H1 (cell line): ENCODE measurements around the gene TRPM1. TPM values are rescaled to one million over a fixed set of nuclear protein-coding genes. Genes with fewer than 3 reads are reported as not detected.

Source experiments
- CTCF ChIA-PET: fragments of 300-600 bp; sonication (Branson Sonifier 250); formaldehyde crosslinking; loops from one replicate; lab custom pipeline; 2021; ENCODE audit not compliant: partially characterized antibody; lab: Charles Lee
- POLR2A ChIA-PET: fragments of 300-600 bp; sonication (Branson Sonifier 250); formaldehyde crosslinking; loops from one replicate; lab custom pipeline; 2021; ENCODE audit warnings: inconsistent platforms; ENCODE audit not compliant: partially characterized antibody; lab: Charles Lee
- DNase-seq, 2 experiments: peaks; one replicate each; pipeline versions ENCODE4 v3.0.0 to v3.0.0-alpha.2; 2010 to 2022; ENCODE audit warnings: low spot score in 2 of 2, low read depth in 1 of 2, mixed read lengths in 1 of 2
- FAIRE-seq: peaks from 2 replicates; lab custom pipeline; 2011; peaks lifted over from hg19 to GRCh38; lab: Jason Lieb, UNC
- H2AFZ ChIP-seq: 2 replicates; pipeline ENCODE4 v1.8.1; 2012; ENCODE audit warnings: low read length, inconsistent platforms
- H2AK5ac ChIP-seq: 2 replicates; pipeline ENCODE4 v1.6.1; 2013; ENCODE audit warnings: low read depth, low read length
- H2BK120ac ChIP-seq: replicated peaks from 2 replicates; pipeline ENCODE3; 2013; ENCODE audit warnings: low read depth, low read length, inconsistent platforms
- H2BK12ac ChIP-seq: 2 replicates; pipeline ENCODE4 v1.6.1; 2013; ENCODE audit warnings: low read depth, low read length
- H2BK15ac ChIP-seq: 2 replicates; pipeline ENCODE4 v1.6.1; 2013; ENCODE audit warnings: low read length
- H2BK20ac ChIP-seq: 2 replicates; pipeline ENCODE4 v1.6.1; 2013; ENCODE audit warnings: low read length
- H2BK5ac ChIP-seq: 2 replicates; pipeline ENCODE4 v1.6.1; 2013; ENCODE audit warnings: low read depth, low read length
- H3K14ac ChIP-seq: 2 replicates; pipeline ENCODE4 v1.6.1; 2013; ENCODE audit warnings: inconsistent platforms; ENCODE audit not compliant: insufficient read length
- H3K18ac ChIP-seq: 2 replicates; pipeline ENCODE4 v1.6.1; 2013; ENCODE audit warnings: low read length; ENCODE audit errors: extremely low read depth
- H3K23ac ChIP-seq: 2 replicates; pipeline ENCODE4 v1.6.1; 2013; ENCODE audit warnings: inconsistent platforms; ENCODE audit not compliant: insufficient read length
- H3K23me2 ChIP-seq: 2 replicates; pipeline ENCODE4 v1.6.1; 2013; ENCODE audit warnings: low read depth, low read length
- H3K27ac ChIP-seq: 2 replicates; pipeline ENCODE4 v1.6.1; 2011; ENCODE audit warnings: low read depth, low read length, inconsistent platforms
- H3K27me3 ChIP-seq, 4 experiments: replicated peaks in 1 of 4; 1 replicate in 1 of 4; 2 replicates in 3 of 4; pipeline versions ENCODE4 v1.6.1 to v1.8.1; 2011 to 2013; ENCODE audit warnings: low read length in 3 of 4, mild to moderate bottlenecking in 3 of 4, inconsistent platforms in 2 of 4, mixed read lengths in 2 of 4, moderate library complexity in 1 of 4; ENCODE audit not compliant: control insufficient read depth in 3 of 4, insufficient read depth in 3 of 4; ENCODE audit errors: extremely low read depth in 1 of 4
- H3K36me3 ChIP-seq, 4 experiments: 2 replicates each; pipeline versions ENCODE4 v1.6.1 to v1.8.1; 2011 to 2013; ENCODE audit warnings: mild to moderate bottlenecking in 4 of 4, low read length in 3 of 4, moderate library complexity in 2 of 4, control low read depth in 1 of 4, inconsistent platforms in 1 of 4; ENCODE audit not compliant: insufficient read depth in 4 of 4, control insufficient read depth in 2 of 4
- H3K4ac ChIP-seq: replicated peaks from 2 replicates; pipeline ENCODE3; 2013; ENCODE audit warnings: low read length, low read depth, mixed read lengths, inconsistent platforms; ENCODE audit not compliant: insufficient read length
- H3K4me1 ChIP-seq, 4 experiments: replicated peaks in 1 of 4; 1 replicate in 1 of 4; 2 replicates in 3 of 4; pipeline versions ENCODE4 v1.6.1 to v1.8.1; 2011 to 2013; ENCODE audit warnings: low read length in 3 of 4, inconsistent platforms in 2 of 4, mixed read lengths in 1 of 4; ENCODE audit not compliant: insufficient read depth in 4 of 4, control insufficient read depth in 3 of 4
- H3K4me2 ChIP-seq, 2 experiments: 2 replicates each; pipeline versions ENCODE4 v1.6.1 to v1.8.1; 2011 to 2013; ENCODE audit warnings: low read depth in 2 of 2, low read length in 2 of 2, control low read depth in 1 of 2, inconsistent platforms in 1 of 2, mild to moderate bottlenecking in 1 of 2; ENCODE audit not compliant: insufficient read depth in 1 of 2
- H3K4me3 ChIP-seq, 4 experiments: fragments of 200-600, 300-600 bp in 1 of 4; sonication (generic), shearing (Covaris generic), sonication (Bioruptor Twin) in 1 of 4; 2 replicates each; pipeline versions ENCODE4 v1.5.1 to v1.8.1; 2011 to 2016; ENCODE audit warnings: low read length in 4 of 4, low read depth in 3 of 4, control low read depth in 2 of 4, inconsistent platforms in 2 of 4, mild to moderate bottlenecking in 2 of 4, mixed read lengths in 1 of 4, moderate library complexity in 1 of 4; ENCODE audit not compliant: insufficient read depth in 2 of 4; ENCODE audit errors: extremely low read depth in 1 of 4
- H3K56ac ChIP-seq: replicated peaks from 2 replicates; pipeline ENCODE3; 2013; ENCODE audit warnings: low read depth, mild to moderate bottlenecking, mixed read lengths, low read length, inconsistent platforms; ENCODE audit not compliant: insufficient read length
- H3K79me1 ChIP-seq: 2 replicates; pipeline ENCODE4 v1.6.1; 2013; ENCODE audit warnings: low read depth, low read length, control low read depth
- H3K79me2 ChIP-seq, 2 experiments: 2 replicates each; pipeline versions ENCODE4 v1.6.1 to v1.8.1; 2012 to 2013; ENCODE audit warnings: low read length in 2 of 2, mild to moderate bottlenecking in 2 of 2, inconsistent platforms in 1 of 2; ENCODE audit not compliant: insufficient read depth in 2 of 2, control insufficient read depth in 1 of 2
- H3K9ac ChIP-seq, 4 experiments: replicated peaks in 1 of 4; 1 replicate in 1 of 4; 2 replicates in 3 of 4; pipeline versions ENCODE4 v1.6.1 to v1.8.1; 2011 to 2013; ENCODE audit warnings: low read depth in 3 of 4, low read length in 3 of 4, control low read depth in 2 of 4, mild to moderate bottlenecking in 2 of 4, moderate library complexity in 2 of 4, inconsistent platforms in 1 of 4; ENCODE audit errors: extremely low read depth in 1 of 4
- H3K9me3 ChIP-seq, 2 experiments: 2 replicates each; pipeline versions ENCODE4 v1.6.1 to v1.8.1; 2012 to 2013; ENCODE audit warnings: mild to moderate bottlenecking in 2 of 2, moderate library complexity in 2 of 2, control low read depth in 1 of 2, inconsistent platforms in 1 of 2, low read depth in 1 of 2, low read length in 1 of 2, mixed read lengths in 1 of 2; ENCODE audit not compliant: insufficient read depth in 2 of 2
- H4K20me1 ChIP-seq, 2 experiments: replicated peaks in 1 of 2; 2 replicates each; pipeline versions ENCODE3 to v1.8.1; 2011 to 2013; ENCODE audit warnings: inconsistent platforms in 2 of 2, low read length in 2 of 2, mild to moderate bottlenecking in 1 of 2; ENCODE audit not compliant: insufficient read depth in 2 of 2, control insufficient read depth in 1 of 2
- H4K5ac ChIP-seq: 2 replicates; pipeline ENCODE4 v1.6.1; 2013; ENCODE audit warnings: low read length, low read depth, mixed read lengths, inconsistent platforms; ENCODE audit not compliant: insufficient read length
- H4K8ac ChIP-seq: 2 replicates; pipeline ENCODE4 v1.8.0; 2013; ENCODE audit warnings: mild to moderate bottlenecking, moderate library complexity, low read length, inconsistent platforms; ENCODE audit not compliant: insufficient read depth; ENCODE audit errors: extremely low read depth
- H4K91ac ChIP-seq: replicated peaks from 2 replicates; pipeline ENCODE3; 2013; ENCODE audit warnings: low read length, mixed read lengths, inconsistent platforms; ENCODE audit not compliant: insufficient read length
- CEBPB ChIP-seq: IDR thresholded peaks from 2 replicates; pipeline ENCODE4 v1.6.1; 2012; ENCODE audit warnings: low read depth, low read length
- EP300 ChIP-seq, 2 experiments: IDR thresholded peaks; 1 replicate in 1 of 2; 2 replicates in 1 of 2; pipeline ENCODE4 v1.6.1; 2011 to 2012; ENCODE audit warnings: low read depth in 2 of 2, low read length in 2 of 2, mild to moderate bottlenecking in 2 of 2, borderline replicate concordance in 1 of 2, inconsistent platforms in 1 of 2, moderate library complexity in 1 of 2
- EZH2 ChIP-seq: fragments of 200-600 bp; sonication (generic); IDR thresholded peaks from 2 replicates; pipeline ENCODE4 v1.7.1; 2012; ENCODE audit warnings: low read depth, mild to moderate bottlenecking, moderate library complexity, low read length, inconsistent platforms; ENCODE audit not compliant: severe bottlenecking
- KDM5A ChIP-seq: fragments of 200-600 bp; IDR thresholded peaks from 2 replicates; pipeline ENCODE4 v1.7.1; 2012; ENCODE audit warnings: mild to moderate bottlenecking, low read length, inconsistent platforms, mixed read lengths
- MAFK ChIP-seq: IDR thresholded peaks from 2 replicates; pipeline ENCODE4 v1.6.1; 2012; ENCODE audit warnings: low read depth, mild to moderate bottlenecking, improper control_type of control experiment, low read length
- NRF1 ChIP-seq: IDR thresholded peaks from 2 replicates; pipeline ENCODE4 v1.6.1; 2011; ENCODE audit warnings: mild to moderate bottlenecking, low read depth, low read length, improper control_type of control experiment
- RFX5 ChIP-seq: IDR thresholded peaks from 2 replicates; pipeline ENCODE4 v1.6.1; 2011; ENCODE audit warnings: low read depth, low read length, improper control_type of control experiment, borderline replicate concordance
- RNF2 ChIP-seq: fragments of 200-900, 300-1000 bp; sonication (generic); IDR thresholded peaks from 2 replicates; pipeline ENCODE4 v1.7.1; 2016; ENCODE audit warnings: borderline replicate concordance, low read depth, mild to moderate bottlenecking, antibody characterized with exemption, low read length; ENCODE audit not compliant: poor library complexity, severe bottlenecking; ENCODE audit errors: missing control alignments
- SIX5 ChIP-seq: IDR thresholded peaks from 2 replicates; pipeline ENCODE4 v1.6.1; 2011; ENCODE audit warnings: mild to moderate bottlenecking, low read depth, low read length
- SP1 ChIP-seq: IDR thresholded peaks from 2 replicates; pipeline ENCODE4 v1.6.1; 2011; ENCODE audit warnings: low read depth, low read length
- SP2 ChIP-seq: IDR thresholded peaks from 2 replicates; pipeline ENCODE4 v1.6.1; 2012; ENCODE audit warnings: mild to moderate bottlenecking, low read length, inconsistent platforms
- SP4 ChIP-seq: IDR thresholded peaks from 2 replicates; pipeline ENCODE4 v1.6.1; 2012; ENCODE audit warnings: low read length, inconsistent platforms
- TAF1 ChIP-seq: IDR thresholded peaks from 2 replicates; pipeline ENCODE4 v1.6.1; 2011; ENCODE audit warnings: mild to moderate bottlenecking, low read depth, low read length
- ZNF274 ChIP-seq: IDR thresholded peaks from 2 replicates; pipeline ENCODE4 v1.7.0; 2012; ENCODE audit warnings: low read length, borderline replicate concordance; ENCODE audit errors: extremely low read depth
- WGBS, 2 experiments: shearing (Covaris generic) in 1 of 2; methylation state at CpG; one replicate each; pipeline versions ENCODE4 v1.1.6 to v1.1.7; 2013 to 2015; ENCODE audit warnings: low lambda C conversion rate in 2 of 2, mixed read lengths in 2 of 2, inconsistent platforms in 1 of 2, low coverage in 1 of 2, missing lambda C conversion rate in 1 of 2; ENCODE audit not compliant: insufficient replicate concordance in 2 of 2, insufficient coverage in 1 of 2, insufficient read length in 1 of 2; ENCODE audit errors: extremely low coverage in 1 of 2, missing lambda C conversion rate in 1 of 2; 5-methylcytosine and 5-hydroxymethylcytosine counted together
- polyA plus RNA-seq, 7 experiments: library from polyadenylated mRNA; depleted of rRNA in 3 of 7; stranded (reverse) in 5 of 7; unstranded in 2 of 7; fragments of >200 nt in 5 of 7; fragments of 200-250 nt in 2 of 7; gene quantifications; 1 replicate in 5 of 7; 2 replicates in 1 of 7; 4 replicates in 1 of 7; pipeline versions ENCODE4 v1.2.1 to v1.2.3, GENCODE V29; 2011 to 2013; ENCODE audit warnings: missing spikeins in 2 of 7, mixed read lengths in 2 of 7
- total RNA-seq: library from RNA; stranded (reverse); fragmentation: NEBNext Ultra II Directional; extraction: Animal tissue kit (Norgen Biotek cat#: 25700); gene quantifications from 2 replicates; pipeline ENCODE4 v1.2.1, GENCODE V29; 2021

Gene TRPM1
- total and polyA plus RNA-seq, 2 of the 8 experiments (the other 6 are each of a cell fraction or from before 2014, with no cell fraction given) = 0.05 TPM; not detected in 1

DNA sequence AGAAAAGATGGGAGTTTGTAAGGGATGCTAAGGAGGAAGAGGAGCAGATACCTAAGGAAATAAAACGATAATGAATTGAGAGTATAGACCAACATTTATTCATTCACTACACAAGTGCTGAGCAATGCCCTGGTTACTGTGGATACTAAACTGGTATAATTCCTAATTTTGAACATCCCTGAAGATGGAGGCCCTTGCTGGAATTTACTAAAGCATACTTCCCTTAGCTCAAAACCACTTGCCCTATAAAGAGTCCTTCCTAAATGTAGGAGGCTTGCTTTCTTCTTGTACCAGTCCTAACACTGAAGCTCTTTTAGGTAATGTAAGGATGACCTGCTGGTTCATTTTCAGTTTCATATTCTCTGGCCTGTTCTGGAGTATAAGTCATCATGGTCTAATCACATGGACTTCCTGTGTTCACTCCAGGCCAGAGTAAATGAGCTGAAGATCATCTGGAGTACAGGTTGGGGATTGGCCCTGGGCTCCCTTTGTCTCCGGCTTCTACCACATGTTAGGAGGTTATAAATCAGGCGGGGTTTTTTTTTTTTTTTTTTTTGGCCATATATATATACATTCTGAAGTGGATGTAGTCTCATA lies 70.0 kb downstream of the TRPM1 start:
- 70% methylated on average over 2 of the region's 3 CpGs; no CpG with 5 or more reads in 1 of the 2 experiments for WGBS, 2 experiments
- CTCF ChIA-PET = interaction anchor here (1.0 kb wide), 1 partner anchor 97 kb away, joined by 3 read pairs; no protein-coding TSS in a partner anchor
- POLR2A ChIA-PET = interaction anchor here (0.5 kb wide), 1 partner anchor 289 kb away, joined by 3 read pairs; no protein-coding TSS in a partner anchor
- TF ChIP-seq CEBPB (no peak), EP300 (IDR thresholded peaks at IDR 0.05; ENCODE audit: borderline replicate concordance in 1 of 2, low read depth in 2 of 2, low read length in 2 of 2) (no peak), SIX5 (no peak), ZNF274 (no peak), NRF1 (no peak), EZH2 (no peak), TAF1 (no peak), RFX5 (no peak), SP2 (no peak), SP4 (no peak), SP1 (no peak), KDM5A (no peak), RNF2 (no peak), MAFK (no peak)

More for the DNA sequence above, 70.0 kb downstream of the TRPM1 start:
- Histone ChIP-seq H3K14ac (no peak overlapping the region), H3K9ac (no peak overlapping the region), H3K27ac (no peak overlapping the region), H3K36me3 (no peaks in the 10 kb centered on the region), H4K5ac (no peak overlapping the region), H3K18ac (no peak overlapping the region), H2BK15ac (no peak overlapping the region), H3K4ac (no peak overlapping the region), H4K8ac (no peak overlapping the region), H3K4me1 (0 out of 7 replicates have a peak, but pooled peaks cover 0 to 3% (median 0%) of the 10 kb centered on the region in 4 experiments), H2BK12ac (no peak overlapping the region), H3K23me2 (no peaks in the 10 kb centered on the region), H3K56ac (no peak overlapping the region), H3K79me2 (no peaks in the 10 kb centered on the region), H2BK120ac (no peak overlapping the region), H3K4me3 (no peak overlapping the region), H3K27me3 (no peaks in the 10 kb centered on the region), H2BK20ac (no peak overlapping the region), H3K23ac (no peak overlapping the region), H2BK5ac (no peak overlapping the region), H2AK5ac (no peak overlapping the region), H3K9me3 (no peaks in the 10 kb centered on the region), H4K20me1 (no peaks in the 10 kb centered on the region), H3K79me1 (no peaks in the 10 kb centered on the region), H4K91ac (no peak overlapping the region), H3K4me2 (no peak overlapping the region), H2AFZ (no peak overlapping the region)
- FAIRE-seq (no peak), DNase-seq (no peak)
